GM18508 (cell line): ENCODE measurements around the gene MSLN.
"Not testable (repeated sequence)": the region's sequence is repeated elsewhere in the genome, so short reads cannot be mapped to it uniquely, and the experiment has no call there.

ENCODE experiments used
- ATAC-seq: cut with Tn5 transposase; IDR thresholded peaks from one replicate; pipeline ENCODE4 v1.9.1; 2021; ENCODE audit warnings: moderate number of reproducible peaks; ENCODE audit not compliant: insufficient read depth, unreplicated experiment

Gene MSLN

GRCh38 chr16:760545-761343, at the start of gene MSLN:
Gene MSLN, plus strand, starts transcription at chr16:760734. Its CDS starts 1,947 bp downstream, at chr16:762681.
- no peak for ATAC-seq

- no peak for ATAC-seq
Observed at GRCh38 chr16:711084-711483, 49.5 kb upstream of the MSLN start.

- ATAC-seq: no peak
Observed at GRCh38 chr16:711548-712320, 48.8 kb upstream of the MSLN start.

- not testable (repeated sequence) for ATAC-seq
Observed at GRCh38 chr16:712740-713250, 47.7 kb upstream of the MSLN start.

DNA sequence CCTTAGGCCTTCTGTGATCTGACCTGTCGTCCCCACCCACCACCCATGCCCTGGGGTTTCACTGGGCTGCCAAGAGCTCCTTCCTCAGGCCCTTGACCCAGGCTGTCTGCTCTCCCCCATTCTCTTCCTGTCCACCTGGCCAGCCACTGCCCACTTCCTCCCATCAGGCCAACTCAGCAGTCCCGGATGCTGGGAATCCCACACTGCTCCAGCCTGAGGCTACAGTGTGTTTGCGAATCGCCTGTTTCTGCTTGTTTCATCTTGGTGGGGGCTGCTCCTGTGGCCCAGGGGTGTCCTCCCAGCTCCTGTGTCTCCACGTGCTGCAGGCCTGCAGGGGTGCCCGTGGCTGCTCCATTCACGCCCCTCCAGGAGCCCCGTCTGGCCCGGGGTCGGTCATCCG, 46.5 kb upstream of the MSLN start:
- no peak for ATAC-seq

- no peak for ATAC-seq
Observed at GRCh38 chr16:714558-715476, 45.7 kb upstream of the MSLN start, which contains the start of gene METRN. Gene METRN, plus strand, starts transcription at chr16:715118. Its CDS starts 172 bp downstream, at chr16:715290.

DNA sequence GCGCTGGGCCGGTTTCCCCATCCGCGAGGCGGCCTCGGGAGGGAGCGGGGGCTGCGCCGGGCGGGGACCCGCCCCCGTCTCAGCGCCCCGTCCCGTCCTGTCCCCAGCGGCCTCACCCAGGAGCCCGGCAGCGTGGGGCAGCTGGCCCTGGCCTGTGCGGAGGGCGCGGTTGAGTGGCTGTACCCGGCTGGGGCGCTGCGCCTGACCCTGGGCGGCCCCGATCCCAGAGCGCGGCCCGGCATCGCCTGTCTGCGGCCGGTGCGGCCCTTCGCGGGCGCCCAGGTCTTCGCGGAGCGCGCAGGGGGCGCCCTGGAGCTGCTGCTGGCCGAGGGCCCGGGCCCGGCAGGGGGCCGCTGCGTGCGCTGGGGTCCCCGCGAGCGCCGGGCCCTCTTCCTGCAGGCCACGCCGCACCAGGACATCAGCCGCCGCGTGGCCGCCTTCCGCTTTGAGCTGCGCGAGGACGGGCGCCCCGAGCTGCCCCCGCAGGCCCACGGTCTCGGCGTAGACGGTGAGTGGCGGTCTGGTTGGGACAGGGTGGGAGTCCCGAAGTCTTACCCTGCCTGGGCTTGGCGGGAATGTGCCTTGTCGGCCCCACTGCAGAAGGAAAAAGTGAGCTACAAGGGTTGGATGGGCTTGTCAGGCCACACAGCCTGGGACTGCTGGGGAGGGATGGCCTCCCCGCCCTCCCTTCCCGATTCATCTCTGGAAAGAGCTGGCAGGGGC, 44.9 kb upstream of the MSLN start:
- ATAC-seq: no peak

GRCh38 chr16:716200-716568, 44.4 kb upstream of the MSLN start:
- ATAC-seq: no peak

GRCh38 chr16:716768-717325, 43.7 kb upstream of the MSLN start:
- ATAC-seq: no peak

DNA sequence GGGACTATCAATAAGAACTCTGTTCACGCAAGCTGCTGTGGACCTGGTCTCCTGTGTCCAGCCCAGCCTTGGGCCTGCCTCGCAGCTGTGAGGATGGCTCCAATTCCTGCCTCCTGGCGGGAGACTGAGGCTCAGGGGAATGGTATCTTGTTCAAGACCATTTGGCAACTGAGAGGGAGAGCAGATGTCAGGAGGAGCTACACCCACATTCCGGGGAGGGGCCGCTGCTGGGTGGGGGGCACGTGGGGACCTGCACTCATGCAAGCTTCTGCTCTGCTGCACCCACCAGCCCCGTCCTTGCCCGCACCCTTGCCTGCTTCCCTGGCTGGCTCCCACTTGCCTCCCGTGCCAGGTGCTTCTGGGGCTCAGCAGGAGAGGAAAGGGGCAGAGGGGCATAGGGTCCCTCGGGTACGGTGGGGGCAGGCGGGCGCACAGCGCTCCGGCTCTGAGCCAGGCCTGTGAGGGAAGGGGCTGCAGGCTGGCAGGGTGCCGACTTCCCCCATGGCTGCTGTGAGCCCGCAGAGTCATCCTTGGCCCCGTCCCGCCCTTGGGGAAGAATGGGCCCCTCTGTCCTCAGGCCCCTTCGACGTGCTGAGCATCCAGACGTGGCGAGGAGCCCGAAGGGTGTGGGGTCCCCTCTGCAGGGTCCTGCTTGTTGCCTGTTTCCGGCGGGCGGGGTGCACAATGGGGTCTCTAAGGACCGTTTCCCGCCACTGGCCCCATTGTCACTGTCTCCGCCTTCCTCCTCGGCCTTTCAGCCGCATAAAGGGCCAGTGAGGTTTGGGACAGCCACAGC, 42.9 kb upstream of the MSLN start:
- no peak for ATAC-seq

DNA sequence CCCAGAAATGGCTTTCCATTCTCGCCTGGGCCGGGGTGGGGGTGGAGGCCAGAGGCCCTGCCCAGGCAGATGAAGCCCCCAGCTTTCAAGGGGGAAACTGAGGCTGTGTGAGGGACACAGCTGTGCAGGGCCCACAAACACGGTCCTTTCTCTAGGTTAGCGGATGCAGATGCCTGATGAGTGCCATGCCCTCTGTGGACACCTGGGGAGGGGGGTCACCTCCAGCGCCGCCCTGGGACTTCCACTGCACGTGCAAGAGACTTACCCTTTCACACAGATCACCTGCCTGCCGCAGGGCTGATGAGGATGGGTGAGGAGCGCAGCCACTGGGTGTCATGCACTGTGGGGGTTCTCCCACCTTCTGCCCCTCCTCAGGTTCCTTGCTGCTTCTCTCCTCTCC, 42.1 kb upstream of the MSLN start:
- ATAC-seq: no peak

- ATAC-seq: no peak
Observed at GRCh38 chr16:718922-719321, 41.6 kb upstream of the MSLN start.

GRCh38 chr16:719815-720446, 40.6 kb upstream of the MSLN start:
- ATAC-seq: no peak

DNA sequence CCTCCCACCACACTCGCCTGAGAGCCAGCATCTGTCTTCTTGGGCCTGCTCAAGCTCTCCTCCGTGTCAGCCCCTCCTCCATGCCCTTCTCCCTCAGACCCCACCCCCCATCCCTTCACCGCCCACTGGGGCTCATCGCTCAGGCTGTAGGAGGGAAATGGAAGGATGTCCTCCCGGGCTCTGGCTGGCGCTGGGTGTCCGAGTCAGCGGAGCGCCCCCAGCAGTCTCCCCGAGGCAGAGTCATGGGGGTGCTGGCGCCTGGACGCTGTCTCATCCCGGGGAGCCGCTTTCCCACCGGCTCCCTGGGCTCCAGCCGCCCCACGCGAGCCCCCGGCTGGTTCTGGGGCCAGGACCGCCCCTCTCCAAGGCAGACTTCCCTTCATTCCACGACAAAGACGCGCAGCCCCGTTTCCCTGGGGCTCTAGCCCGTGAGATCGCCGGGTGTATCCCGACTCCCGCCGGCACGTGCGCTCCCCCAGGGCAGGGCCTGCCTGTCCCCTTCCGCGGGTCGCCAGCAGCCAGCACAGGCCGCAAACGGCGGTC, 40.0 kb upstream of the MSLN start:
- ATAC-seq: no peak

DNA sequence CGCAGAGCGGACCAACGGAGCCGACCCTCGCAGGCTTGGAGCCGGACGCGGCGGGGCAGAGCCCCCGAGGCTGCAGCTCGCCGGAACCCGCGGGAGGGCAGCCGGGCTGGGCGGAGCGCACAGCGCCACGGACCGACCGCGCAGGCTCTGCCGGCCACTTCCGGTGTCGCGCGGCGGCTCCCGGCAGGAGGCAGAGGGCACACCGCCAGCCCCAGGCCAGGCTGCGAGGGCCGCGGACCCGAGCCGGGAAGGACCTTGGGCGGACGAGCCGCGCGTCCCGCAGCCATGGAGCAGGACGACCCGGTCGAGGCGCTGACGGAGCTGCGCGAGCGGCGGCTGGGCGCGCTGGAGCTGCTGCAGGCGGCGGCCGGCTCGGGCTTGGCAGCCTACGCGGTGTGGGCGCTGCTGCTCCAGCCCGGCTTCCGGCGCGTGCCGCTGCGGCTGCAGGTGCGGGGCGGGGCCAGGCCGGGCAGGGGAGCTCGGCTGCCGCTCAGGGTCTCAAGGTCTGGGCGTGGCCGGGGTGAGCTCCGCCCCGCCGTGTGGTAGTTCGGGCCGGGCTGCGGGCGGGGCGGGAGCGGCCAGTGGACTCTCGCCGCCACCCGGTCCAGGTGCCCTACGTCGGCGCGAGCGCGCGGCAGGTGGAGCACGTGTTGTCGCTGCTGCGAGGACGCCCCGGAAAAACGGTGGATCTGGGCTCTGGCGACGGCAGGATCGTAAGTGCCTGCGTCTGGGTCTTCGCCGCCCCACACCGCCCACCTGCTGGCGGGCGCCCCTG, 39.4 kb upstream of the MSLN start, which contains the start of gene ANTKMT:
ANTKMT (plus strand) TSS at position 157 of the 775 bp plus-strand sequence; CDS start at position 286, 129 bp downstream.
- ATAC-seq: no peak

DNA sequence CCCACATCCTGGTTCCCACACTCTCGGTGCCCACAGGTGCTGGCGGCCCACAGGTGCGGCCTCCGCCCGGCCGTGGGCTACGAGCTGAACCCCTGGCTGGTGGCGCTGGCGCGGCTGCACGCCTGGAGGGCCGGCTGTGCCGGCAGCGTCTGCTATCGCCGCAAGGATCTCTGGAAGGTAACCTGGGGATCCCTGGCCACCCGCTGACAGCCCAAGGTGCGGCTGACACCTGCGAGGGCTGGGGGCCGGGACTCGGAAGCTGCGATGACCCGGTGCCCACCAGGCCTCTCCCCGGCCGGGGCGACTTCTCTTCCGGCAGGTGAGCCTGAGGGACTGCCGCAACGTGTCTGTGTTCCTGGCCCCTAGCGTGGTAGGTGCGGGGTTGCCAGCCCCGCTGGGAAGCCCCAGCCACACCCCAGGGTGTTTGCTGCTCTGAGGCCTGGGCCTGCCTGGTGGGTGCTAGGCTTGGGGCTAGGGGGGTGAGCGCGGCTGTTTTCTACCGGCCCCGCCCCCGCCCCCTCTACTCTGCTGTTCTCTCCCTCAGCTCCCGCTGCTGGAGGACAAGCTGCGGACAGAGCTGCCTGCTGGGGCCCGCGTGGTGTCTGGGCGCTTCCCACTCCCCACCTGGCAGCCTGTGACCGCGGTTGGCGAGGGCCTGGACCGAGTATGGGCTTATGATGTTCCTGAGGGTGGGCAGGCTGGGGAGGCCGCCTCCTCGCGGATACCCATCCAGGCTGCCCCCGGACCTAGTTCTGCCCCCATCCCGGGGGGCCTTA, 38.6 kb upstream of the MSLN start:
- no peak for ATAC-seq
